ENCODE measurements around the gene POLR2E. TPM values are rescaled to one million over a fixed set of nuclear protein-coding genes. Genes with fewer than 3 reads are reported as not detected.

POLR2E gene
- total and polyA plus RNA-seq, 2 of the 8 experiments (the other 6 are each of a cell fraction or from before 2014, with no cell fraction given), result 281 to 381 TPM

DNA sequence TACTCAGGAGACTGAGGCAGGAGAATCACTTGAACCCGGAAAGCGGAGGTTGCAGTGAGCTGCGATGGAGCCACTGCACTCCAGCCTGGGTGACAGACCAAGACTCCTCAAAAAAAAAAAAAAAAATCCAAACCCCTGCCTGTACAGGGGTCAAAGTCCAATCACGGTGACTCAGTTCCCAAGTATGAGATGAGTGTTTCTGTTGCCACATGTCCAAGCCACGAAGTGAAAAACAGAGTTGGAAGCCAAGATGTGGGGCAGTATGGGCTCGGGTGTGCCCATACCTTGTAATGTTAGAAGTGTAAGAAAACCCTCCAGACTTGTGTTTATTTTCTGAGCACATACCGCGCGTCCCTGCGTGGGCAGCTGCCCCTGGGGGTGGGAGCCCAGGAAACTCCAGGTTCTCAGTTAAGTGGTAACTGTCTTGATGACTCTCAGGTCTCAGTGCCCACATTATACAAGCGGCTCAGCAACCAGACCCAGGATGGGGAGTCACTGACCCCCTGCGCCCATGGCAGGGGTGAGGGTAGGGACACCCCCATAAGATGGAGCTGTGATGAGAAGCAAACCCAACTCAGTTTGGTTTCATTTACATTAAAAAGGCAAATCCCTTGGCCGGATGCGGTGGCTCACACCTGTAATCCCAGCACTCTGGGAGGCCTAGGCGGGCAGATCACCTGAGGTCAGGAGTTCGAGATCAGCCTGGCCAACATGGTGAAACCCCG is 7.4 kb upstream of the POLR2E start (continued):
- TF ChIP-seq TAF1 (IDR thresholded peaks at IDR 0.05; ENCODE audit: low read depth, low read length), result no peak
- no peak for TF ChIP-seq YY1 (IDR thresholded peaks at IDR 0.05; ENCODE audit: low read depth, low read length)
